NCI-H146 (cell line): ENCODE results near the gene ACVRL1.
A peak's percentile ranks its signal among the peaks of the same experiment; 100 is the strongest.

Source experiments
- DNase-seq: peaks from one replicate; lab custom pipeline; 2025; lab: John Stamatoyannopoulos, UW

ACVRL1 gene

GRCh38 chr12:51944608-51945233, 37.4 kb downstream of the ACVRL1 start:
- no peak for DNase-seq

DNA sequence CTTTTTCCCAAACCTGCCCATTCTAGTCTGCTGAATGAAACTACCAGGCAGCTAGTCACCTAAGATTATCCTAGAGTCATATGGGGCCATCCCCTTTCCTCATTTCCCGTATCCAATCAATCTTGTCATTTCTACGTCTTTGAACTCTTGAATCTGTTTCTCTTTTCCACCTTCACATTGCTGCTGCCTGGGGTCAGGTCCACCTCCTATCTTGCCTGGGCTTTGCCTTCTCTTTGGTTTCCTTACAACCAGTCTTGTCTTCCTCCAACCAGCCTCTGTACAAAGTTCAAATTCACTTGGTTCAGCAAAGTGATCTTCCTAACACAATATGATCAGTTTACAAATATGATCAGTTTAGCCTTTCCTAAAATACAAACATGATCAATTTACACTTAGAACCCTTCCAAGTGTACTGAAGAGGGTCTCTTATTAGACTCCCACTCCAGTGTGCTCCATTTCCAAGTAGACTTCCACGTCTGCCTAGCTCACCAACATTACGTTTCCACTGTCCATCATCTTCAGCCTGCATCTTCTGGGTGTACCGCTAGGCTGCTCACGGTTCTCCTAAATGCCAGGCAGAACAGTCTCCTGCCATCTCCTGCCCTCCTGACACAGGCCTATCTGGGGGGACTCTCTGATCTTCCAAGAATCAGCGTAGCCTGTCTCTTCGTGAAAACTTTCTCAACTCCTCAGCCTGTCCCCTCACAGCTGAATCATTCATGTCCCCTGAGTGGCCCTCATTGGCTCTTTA, 40.1 kb downstream of the ACVRL1 start:
- DNase-seq = no peak

- DNase-seq = no peak
These were observed 40.8 kb downstream of the ACVRL1 start for GRCh38 chr12:51948066-51948465.

DNA sequence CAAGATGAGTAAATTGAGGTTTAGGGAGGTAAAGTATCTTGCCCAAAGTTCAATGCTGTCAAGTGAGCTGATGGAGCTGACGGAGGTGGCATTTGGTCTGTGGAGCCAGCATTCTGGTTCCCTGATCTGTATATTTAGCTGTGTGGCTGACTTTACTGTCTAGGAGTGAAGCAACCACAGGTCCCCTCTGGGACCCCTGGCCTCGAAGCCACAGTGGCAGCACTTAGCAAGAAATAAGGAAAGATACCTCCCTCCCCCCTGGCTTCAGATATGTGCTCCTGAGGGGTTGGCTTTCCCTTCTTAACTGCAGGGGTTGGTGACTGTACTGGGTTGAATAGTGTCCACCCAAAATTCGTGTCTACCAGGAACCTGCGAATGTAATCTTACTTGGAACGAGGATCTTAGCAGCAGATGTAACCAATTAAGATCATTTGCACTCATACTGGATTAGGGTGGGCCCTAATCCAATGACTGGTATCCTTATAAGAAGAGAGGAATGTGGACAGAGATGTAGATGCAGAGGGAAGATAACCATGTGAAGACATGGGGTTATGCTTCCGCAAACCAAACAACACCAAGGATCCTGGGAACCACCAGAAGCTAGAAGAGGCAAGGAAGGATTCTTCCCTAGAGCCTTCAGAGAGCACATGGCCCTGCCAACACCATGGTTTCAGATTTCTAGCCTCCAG, 42.2 kb downstream of the ACVRL1 start:
- no peak for DNase-seq

DNA sequence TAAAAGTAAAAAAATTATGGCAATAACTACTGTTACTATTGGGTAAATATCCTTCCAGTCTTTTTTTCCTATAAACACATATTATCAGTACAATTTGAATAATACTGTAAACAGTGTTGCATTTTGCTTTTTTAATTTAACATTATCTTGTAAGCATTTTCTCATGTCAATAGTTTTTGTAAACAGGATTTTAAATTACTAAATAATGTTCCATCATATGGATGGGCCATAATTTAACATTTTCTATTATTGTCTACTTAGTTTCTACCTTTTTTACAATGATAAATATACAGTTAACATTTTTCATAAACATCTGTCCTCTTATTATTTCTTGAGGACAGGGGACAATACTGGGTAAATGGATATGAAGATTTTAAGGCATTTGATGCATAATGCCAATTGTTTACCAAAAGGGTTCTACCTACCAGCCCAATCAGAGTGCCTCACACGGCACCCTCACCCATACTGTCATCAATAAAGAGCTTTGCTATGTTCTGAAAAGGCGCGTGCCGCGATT, 43.4 kb downstream of the ACVRL1 start:
- DNase-seq = no peak

DNA sequence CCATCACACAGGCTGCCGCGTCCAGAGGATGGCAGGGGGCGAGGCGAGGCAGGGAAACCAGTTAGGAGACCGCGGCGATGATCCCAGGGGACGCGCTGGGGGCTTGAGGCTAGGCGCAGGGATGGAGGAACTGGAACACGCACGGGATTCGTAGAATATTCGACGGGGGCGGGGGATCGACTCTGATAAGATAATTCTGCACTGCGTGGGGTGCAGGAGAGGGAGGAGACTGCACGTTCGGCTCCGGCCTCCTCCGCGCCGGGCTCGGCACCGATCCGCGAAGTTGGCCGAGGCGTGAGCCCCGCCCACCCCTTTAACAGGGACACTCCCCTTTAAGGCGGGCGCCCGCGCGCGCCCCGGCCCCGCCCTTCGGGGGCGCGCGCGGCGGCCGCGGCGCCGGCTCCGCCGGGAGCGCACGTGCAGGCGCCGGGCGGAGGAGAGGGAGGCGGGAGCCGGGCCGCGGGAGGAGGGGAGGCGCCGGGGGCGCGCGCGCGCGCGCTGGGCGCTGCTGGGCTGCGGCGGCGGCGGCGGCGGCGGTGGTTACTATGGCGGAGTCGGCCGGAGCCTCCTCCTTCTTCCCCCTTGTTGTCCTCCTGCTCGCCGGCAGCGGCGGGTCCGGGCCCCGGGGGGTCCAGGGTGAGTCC, 44.0 kb downstream of the ACVRL1 start, which contains the start of gene ACVR1B:
TSS of gene ACVR1B (plus strand) at position 501 of the 644 bp plus-strand sequence. CDS start at position 546, 45 bp downstream.
- peak; percentile 96 for DNase-seq

- DNase-seq = peak; percentile 53
These were observed 44.8 kb downstream of the ACVRL1 start for GRCh38 chr12:51951843-51952722.

- no peak for DNase-seq
These were observed 45.8 kb downstream of the ACVRL1 start for GRCh38 chr12:51953089-51953488.

DNA sequence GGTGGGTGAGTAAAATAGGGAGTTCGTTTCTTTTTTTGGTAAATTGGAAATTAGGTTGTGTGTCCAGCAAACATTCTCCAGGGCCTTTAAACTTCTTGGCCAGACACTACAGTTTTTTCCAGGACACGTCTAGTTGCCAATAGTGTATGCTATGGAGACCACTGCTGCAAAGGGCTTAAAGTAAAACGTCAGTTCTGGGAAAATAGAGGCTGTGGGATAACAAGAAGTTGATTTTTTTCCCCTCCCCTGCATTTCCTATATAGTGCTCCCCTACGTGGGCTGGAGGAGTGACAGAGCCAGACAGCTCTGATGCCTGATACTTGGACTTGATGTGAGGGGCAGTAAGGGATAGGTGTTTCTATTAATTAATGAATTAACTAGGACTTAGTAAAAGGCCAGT, 46.6 kb downstream of the ACVRL1 start:
- no peak for DNase-seq

- DNase-seq = no peak
These were observed 47.5 kb downstream of the ACVRL1 start for GRCh38 chr12:51954561-51955361.

GRCh38 chr12:51955702-51956101, 48.4 kb downstream of the ACVRL1 start:
- no peak for DNase-seq

DNA sequence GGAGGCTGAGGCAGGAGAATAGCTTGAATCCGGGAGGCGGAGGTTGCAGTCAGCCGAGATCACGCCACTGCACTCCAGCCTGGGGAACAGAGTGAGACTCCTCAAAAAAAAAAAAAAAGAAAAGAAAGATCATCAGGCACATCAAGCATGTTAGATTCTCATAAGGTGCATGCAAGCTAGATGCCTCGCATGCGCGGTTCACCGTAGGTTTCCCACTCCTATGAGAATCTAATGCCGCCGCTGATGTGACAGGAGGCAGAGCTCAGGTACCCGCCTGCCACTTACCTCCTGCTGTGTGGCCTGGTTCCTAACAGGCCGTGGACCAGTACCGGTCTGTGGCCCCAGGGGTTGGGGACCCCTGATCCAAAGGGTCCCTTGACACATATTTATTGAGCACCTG, 51.2 kb downstream of the ACVRL1 start:
- no peak for DNase-seq

- no peak for DNase-seq
These were observed 51.9 kb downstream of the ACVRL1 start for GRCh38 chr12:51959211-51959610.

GRCh38 chr12:51959921-51960320, 52.6 kb downstream of the ACVRL1 start:
- DNase-seq = no peak

GRCh38 chr12:51960488-51960887, 53.2 kb downstream of the ACVRL1 start:
- DNase-seq = no peak

- no peak for DNase-seq
These were observed 53.6 kb downstream of the ACVRL1 start for GRCh38 chr12:51960890-51961289.

DNA sequence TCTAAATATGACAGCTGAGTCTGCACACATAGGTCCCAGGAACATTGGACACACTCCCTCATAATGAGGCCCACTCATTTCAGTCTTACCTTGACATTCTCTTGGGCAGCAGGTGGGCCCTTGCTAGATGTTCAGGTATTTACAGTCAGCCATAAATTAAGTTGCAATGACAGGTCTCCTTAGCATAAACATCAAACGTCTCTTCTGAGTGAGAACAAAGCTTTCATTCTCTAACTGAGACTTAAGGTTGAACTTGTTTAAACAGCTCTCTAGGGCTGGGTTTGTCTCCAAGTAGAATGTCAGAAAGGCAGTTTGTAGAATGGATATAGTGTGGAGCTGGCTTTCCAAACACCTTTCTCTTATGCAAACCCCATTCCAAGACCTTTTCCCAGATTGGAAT, 54.5 kb downstream of the ACVRL1 start:
- DNase-seq = peak; percentile 20

DNA sequence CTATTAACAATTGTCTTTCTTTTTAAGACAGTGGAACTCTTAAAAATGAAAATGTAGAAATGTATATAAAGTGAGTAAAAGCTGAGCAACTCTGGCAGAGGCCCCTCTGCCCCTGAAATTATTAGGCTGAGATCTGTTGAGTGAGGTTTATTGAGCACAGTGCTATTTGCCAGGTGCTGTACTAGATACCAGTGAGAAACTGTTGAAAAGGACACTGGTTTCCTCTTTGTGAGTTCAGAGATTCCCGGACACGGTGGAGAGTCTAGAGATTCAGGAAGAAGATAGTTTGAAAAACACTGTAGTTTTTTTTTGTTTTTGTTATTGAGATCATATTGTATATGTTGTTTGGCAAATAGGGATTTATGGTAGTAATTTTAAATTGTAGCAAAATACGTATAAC, 55.4 kb downstream of the ACVRL1 start:
- no peak for DNase-seq

- DNase-seq = no peak
These were observed 56.2 kb downstream of the ACVRL1 start for GRCh38 chr12:51963477-51963876.

DNA sequence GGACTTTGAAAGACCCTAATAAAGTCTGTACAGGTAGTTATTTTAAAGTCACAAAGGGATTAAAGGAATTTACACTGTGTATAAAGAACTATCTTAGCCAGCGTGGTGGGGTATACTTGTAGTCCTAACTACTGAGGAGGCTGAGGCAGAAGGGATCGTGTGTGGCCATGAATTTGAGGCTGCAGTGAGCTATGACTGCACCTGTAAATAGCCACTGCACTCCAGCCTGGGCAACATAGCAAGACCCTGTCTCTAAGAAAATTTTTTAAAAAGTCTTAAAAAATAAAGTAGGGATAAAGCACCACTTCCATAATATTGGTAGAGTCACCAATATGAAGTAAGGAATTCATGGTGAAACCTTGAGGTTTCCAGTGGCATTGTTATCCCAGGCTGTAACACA, 62.3 kb downstream of the ACVRL1 start:
- no peak for DNase-seq
